Stimulated activated CD4-positive, alpha-beta T cell treated with anti-CD3 and anti-CD28 coated beads, Interleukin-2, amount 100 ng/mL, for 4 hours (primary cell): ENCODE data around the gene RPS15A.
A peak's percentile ranks its signal among the peaks of the same experiment; 100 is the strongest.
"Not testable (repeated sequence)": the region's sequence is repeated elsewhere in the genome, so short reads cannot be mapped to it uniquely, and the experiment has no call there.

Experiments
- DNase-seq: peaks from one replicate; pipeline ENCODE4 v3.0.0-alpha.2; 2020; ENCODE audit warnings: low read depth

RPS15A gene

GRCh38 chr16:18796377-18796776, 6.2 kb upstream of the RPS15A start:
- no peak for DNase-seq

DNA sequence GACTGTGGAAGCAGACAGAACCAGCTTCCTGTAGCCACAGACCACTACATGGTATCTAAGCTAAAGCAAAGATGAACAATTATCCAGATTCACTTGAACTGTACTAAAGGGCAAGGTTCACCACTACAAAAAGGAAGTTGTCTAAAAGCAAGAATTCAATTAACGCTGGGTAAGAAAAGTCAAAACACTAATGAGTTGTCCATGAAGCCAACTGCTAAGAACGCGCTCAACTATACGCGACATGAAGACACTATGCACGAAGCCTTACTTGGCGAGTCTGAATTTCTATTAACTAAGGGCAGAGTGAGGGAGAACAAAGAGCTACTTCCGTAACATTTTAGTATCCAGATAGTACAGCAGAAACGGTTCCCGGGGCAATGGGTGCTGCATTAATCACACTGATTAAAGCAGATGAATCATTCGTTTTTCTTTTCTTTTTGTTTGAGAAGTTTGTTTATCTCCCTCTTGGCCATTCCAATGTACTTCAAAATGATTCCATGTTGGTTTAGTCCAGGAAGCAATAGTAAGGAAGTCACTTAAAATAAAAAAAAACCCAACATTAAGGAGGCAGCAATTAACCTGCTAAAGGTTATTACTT, 2.8 kb upstream of the RPS15A start:
- no peak for DNase-seq

DNA sequence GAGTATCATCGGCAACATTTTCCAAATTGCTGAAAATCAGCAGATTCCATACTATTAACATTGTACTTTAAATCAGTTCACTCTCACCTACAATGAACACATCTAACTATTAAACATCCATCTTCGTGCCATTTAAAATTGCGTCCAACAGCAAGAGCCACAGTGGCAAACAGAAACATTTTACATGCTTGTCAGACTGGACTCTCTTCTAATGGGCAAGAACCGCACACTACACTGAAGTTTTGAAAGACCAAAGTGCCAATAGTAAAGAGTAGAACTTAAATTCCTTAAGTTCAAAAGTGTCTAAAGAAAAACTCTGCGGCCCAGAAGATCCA, 652 bp downstream of the RPS15A start:
- no peak for DNase-seq

GRCh38 chr16:18788828-18789514, 1.2 kb downstream of the RPS15A start:
- no peak for DNase-seq

DNA sequence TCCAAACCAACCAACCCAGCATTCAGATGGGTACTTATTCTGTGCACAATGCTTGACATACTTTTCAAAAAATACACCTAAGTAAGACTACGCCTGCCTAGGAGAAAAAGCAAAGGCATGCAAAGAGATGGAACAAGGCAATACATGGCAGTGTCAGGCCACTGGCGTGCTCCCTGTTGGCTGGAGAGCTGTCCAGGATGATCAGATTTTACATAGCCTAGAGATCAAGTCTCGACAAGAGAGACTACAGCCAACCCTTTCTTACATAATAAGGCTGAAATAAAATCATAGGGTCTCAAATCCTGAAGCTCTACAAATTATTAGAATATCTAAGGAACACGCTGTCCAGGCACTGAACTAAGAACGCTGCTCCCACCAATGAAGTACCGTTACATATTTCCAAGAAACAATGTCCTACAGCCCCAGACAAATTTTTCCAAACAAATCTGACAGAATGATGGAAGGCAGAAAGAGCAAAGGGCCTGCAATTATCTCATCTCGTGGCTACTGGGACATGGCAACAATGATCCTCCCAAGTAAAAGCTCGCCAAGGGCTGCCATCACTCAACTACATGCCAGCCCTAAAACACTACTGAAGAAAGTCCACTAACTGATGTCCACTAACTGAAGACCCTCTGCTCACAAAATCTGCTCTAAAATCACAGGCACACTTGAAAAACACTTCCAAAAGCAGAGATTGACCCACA, 5.1 kb downstream of the RPS15A start:
- no peak for DNase-seq

GRCh38 chr16:18783430-18784341, 6.4 kb downstream of the RPS15A start:
- DNase-seq, result no peak

GRCh38 chr16:18782697-18783429, 7.3 kb downstream of the RPS15A start:
- no peak for DNase-seq

DNA sequence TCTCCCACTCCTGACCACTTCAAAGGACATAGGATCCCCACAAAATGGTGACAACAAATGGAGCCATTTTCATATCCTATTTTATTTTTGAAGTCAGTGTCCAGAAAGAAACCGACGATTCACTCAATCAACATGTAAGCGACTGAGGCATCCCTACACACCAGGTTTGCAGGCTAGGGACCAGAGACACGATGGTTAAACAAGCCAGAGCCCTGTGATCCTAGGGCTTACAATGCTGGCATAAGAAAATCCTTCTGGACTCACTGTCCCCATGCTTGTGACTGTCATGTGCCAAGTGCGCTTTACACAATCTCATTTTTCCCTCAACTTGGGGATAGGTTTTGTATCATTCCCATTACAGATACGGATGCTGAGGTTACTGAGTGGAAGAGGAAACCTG, 8.9 kb downstream of the RPS15A start:
- not testable (repeated sequence) for DNase-seq

- not testable (repeated sequence) for DNase-seq
Observed at GRCh38 chr16:18780460-18781026, 9.6 kb downstream of the RPS15A start.

GRCh38 chr16:18777664-18778063, 12.5 kb downstream of the RPS15A start:
- DNase-seq, result not testable (repeated sequence)

- DNase-seq, result not testable (repeated sequence)
Observed at GRCh38 chr16:18776334-18776733, 13.8 kb downstream of the RPS15A start.

- DNase-seq, result not testable (repeated sequence)
Observed at GRCh38 chr16:18774651-18775050, 15.5 kb downstream of the RPS15A start.

GRCh38 chr16:18772171-18772570, 18.0 kb downstream of the RPS15A start:
- not testable (repeated sequence) for DNase-seq

DNA sequence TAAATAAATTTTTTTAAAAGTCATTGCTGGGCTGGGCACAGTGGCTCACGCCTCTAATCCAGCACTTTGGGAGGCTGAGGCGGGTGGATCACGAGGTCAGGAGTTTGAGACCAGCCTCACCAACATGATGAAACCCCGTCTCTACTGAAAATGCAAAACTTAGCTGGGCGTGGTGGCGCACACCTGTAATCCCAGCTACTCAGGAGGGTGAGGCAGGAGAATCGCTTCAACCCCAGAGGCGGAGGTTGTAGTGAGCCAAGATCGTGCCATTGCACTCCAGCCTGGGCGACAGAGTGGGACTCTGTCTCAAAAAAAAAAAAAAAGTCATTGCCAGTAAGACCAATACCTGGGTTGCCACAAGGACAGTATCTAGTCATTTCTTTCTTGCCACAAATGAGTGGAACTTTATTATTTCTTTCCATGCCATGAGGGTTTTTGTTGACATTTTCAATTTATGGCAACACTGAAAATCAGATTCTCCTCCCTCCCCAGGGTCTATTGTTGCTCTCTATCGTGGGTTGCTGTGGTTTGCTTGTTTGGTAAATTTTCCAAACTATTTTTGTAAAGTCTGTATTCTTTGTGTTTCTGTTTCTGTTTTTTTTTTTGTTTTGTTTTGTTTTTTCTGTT, 19.7 kb downstream of the RPS15A start:
- not testable (repeated sequence) for DNase-seq

GRCh38 chr16:18767217-18767616, 22.9 kb downstream of the RPS15A start:
- not testable (repeated sequence) for DNase-seq

- not testable (repeated sequence) for DNase-seq
Observed at GRCh38 chr16:18762713-18763112, 27.4 kb downstream of the RPS15A start.

DNA sequence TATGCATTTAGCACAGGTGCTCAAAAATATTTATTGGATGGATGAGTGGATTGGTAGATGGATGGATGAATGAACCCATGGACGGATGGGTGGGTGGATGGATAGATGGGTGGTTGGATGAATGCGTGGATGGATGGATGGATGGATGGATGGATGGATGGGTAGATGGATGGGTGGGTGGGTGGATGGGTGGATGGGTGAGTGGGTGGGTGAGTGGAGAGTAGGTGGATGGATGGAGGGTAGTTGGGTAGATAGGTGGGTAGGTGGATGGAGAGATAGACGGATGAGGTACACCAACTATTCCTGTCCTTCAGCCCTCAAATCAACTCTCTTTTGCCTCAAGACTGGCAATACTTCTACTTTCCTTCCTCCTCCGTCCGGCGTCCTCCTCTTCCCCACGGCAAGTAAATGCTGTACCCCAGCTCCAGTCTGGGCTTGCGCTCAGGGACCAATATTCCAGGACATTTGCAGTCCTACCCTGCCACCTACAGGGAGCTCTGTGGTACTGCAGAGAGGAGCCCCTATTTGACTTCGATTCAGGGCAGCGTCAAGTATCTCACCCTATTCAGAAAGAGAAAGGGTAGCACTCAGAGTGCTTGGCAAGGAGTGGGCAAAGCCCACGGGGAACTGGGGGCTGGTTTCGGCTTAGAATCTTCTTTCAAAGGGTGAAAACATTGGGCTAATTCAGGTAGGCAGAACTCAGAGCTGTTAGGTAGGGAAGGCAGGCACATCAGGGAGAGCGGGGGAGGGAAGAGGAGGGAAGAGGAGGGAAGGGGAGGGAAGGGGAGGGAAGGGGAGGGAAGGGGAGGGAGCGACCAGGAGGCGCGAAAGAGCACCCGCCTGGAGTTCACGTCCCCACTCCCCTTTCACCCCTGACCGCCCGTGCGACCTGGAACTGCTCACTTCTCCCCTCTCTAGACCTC, 30.3 kb downstream of the RPS15A start:
- peak; percentile 19 for DNase-seq

- not testable (repeated sequence) for DNase-seq
Observed at GRCh38 chr16:18757960-18758660, 32.0 kb downstream of the RPS15A start.

DNA sequence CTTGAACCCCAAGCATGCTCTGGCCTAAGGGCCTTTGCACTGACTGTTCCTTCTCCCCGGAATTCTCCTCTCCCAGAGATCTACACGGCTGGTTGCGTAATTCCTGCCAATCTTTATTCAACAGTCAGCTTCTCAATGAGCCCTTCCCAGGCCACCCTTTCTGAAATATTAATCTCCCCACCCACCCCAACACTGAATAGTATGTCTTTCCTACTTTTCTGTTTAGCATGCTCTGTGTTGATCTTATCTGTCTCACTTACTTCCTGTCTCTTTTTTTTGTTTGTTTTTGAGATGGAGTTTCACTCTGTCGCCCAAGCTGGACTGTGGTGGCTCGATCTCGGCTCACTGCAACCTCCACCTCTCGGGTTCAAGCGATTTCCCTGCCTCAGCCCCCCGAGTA, 33.5 kb downstream of the RPS15A start:
- not testable (repeated sequence) for DNase-seq
